Thyroid gland (tissue), 4 donors: Measurements from ENCODE around the gene PPP2R1A.

Source experiments
- POLR2A ChIP-seq, 2 donors: fragments of 450-650 bp; IDR thresholded peaks; one replicate each; pipeline ENCODE4 v1.6.1; 2017; ENCODE audit warnings: antibody characterized with exemption in 2 of 2, mild to moderate bottlenecking in 2 of 2, moderate library complexity in 1 of 2
- TF ChIP-seq, protein P1 (sequence below), 6 experiments: fragments of 200-600 bp in 3 of 6; fragments of 450-650 bp in 3 of 6; sonication (generic) in 3 of 6; IDR thresholded peaks; one replicate each; pipeline ENCODE4 v1.5.1; 2016 to 2019; ENCODE audit warnings: antibody characterized with exemption in 6 of 6, mild to moderate bottlenecking in 2 of 6, inconsistent platforms in 1 of 6, moderate library complexity in 1 of 6

DNA sequence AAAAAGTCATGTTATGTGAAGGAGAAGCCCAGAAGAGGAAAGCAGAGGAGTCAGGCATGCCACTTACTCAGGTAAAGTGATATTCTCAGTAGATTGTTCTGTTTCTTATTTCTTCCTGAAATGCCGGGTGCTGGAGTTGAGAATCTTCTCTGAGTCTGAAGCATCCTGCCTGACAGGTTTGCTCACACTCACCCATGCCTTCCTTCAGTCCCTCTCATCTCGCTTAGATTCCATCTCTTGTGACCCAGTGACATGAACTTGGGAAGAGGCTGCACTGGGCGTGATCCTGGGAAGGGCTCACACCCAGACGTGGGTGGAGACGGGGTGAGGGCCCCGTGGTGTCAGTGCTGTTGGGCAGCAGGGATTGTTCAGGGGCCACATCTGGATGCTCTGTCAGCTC is 87.6 kb downstream of the PPP2R1A start:
- TF ChIP-seq, protein P1, sequence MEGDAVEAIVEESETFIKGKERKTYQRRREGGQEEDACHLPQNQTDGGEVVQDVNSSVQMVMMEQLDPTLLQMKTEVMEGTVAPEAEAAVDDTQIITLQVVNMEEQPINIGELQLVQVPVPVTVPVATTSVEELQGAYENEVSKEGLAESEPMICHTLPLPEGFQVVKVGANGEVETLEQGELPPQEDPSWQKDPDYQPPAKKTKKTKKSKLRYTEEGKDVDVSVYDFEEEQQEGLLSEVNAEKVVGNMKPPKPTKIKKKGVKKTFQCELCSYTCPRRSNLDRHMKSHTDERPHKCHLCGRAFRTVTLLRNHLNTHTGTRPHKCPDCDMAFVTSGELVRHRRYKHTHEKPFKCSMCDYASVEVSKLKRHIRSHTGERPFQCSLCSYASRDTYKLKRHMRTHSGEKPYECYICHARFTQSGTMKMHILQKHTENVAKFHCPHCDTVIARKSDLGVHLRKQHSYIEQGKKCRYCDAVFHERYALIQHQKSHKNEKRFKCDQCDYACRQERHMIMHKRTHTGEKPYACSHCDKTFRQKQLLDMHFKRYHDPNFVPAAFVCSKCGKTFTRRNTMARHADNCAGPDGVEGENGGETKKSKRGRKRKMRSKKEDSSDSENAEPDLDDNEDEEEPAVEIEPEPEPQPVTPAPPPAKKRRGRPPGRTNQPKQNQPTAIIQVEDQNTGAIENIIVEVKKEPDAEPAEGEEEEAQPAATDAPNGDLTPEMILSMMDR (IDR thresholded peaks at IDR 0.05) = no peak
- no peak for TF ChIP-seq POLR2A (IDR thresholded peaks at IDR 0.05)
